Activated B cell treated with CpG ODN at 0.5 μM for 24 hours (primary cell): Measurements from ENCODE around the gene CADM1. TPM values are rescaled to one million over a fixed set of nuclear protein-coding genes. Genes with fewer than 3 reads are reported as not detected.

ENCODE experiments used
- ATAC-seq: fragments of 200-7000 bp; cut with Tn5 transposase; one replicate; pipeline ENCODE4 v1.10.0; 2021; ENCODE audit warnings: low read depth, mild to moderate bottlenecking, moderate library complexity
- CTCF ChIA-PET: fragments of 350-600 bp; sonication (Branson Sonifier 250); formaldehyde crosslinking; loops from one replicate; lab custom pipeline; 2021; ENCODE audit warnings: antibody characterized with exemption; lab: Charles Lee
- POLR2A ChIA-PET: fragments of 350-600 bp; sonication (Branson Sonifier 250); formaldehyde crosslinking; loops from one replicate; lab custom pipeline; 2021; ENCODE audit warnings: antibody characterized with exemption; lab: Charles Lee
- DNase-seq: peaks from one replicate; pipeline ENCODE4 v3.0.0; 2022
- H3K27ac Mint-ChIP-seq: one replicate; pipeline ENCODE4 v1.8.0; 2020; ENCODE audit warnings: mixed read lengths
- H3K27me3 Mint-ChIP-seq: one replicate; pipeline ENCODE4 v1.8.0; 2021; ENCODE audit warnings: mixed read lengths
- H3K36me3 Mint-ChIP-seq: one replicate; pipeline ENCODE4 v1.8.0; 2021; ENCODE audit warnings: low read depth, mixed read lengths
- H3K4me1 Mint-ChIP-seq: one replicate; pipeline ENCODE4 v1.8.0; 2021; ENCODE audit warnings: mixed read lengths
- H3K4me3 Mint-ChIP-seq: one replicate; pipeline ENCODE4 v1.8.0; 2020; ENCODE audit warnings: mild to moderate bottlenecking, mixed read lengths
- H3K9me3 Mint-ChIP-seq: one replicate; pipeline ENCODE4 v1.8.0; 2020; ENCODE audit warnings: mixed read lengths
- CTCF ChIP-seq: fragments of 200-600 bp; IDR thresholded peaks from one replicate; pipeline ENCODE4 v1.8.0; 2022; ENCODE audit warnings: antibody characterized with exemption, mild to moderate bottlenecking
- intact Hi-C: fragments of 100-400 bp; cut with micrococcal nuclease; formaldehyde crosslinking; loops from one replicate; pipeline ENCODE4 v1.15.1; 2024
- total RNA-seq: library from RNA; stranded (reverse); gene quantifications from 2 replicates; pipeline ENCODE4 v1.2.3, GENCODE V29; 2022

The CADM1 gene
- total RNA-seq, 1 donor from 2014 or later: 0.86 TPM

- no peak for DNase-seq
- no peaks in the 10 kb centered on the region for H3K9me3 Mint-ChIP-seq
- no peak overlapping the region for H3K27ac Mint-ChIP-seq
- ATAC-seq: no peak
- ChIA-PET CTCF (no interaction called here), POLR2A (no interaction called here)
- TF ChIP-seq CTCF: no peak
- H3K36me3 Mint-ChIP-seq: no peaks in the 10 kb centered on the region
- intact Hi-C loops: no loop called here
- no peaks in the 10 kb centered on the region for H3K4me1 Mint-ChIP-seq
- peaks cover 1% of the 10 kb centered on the region for H3K27me3 Mint-ChIP-seq
- H3K4me3 Mint-ChIP-seq: no peak overlapping the region
Measured at GRCh38 chr11:115207916-115208315, 296.3 kb downstream of the CADM1 start.

- no peak for TF ChIP-seq CTCF
- H3K9me3 Mint-ChIP-seq: no peaks in the 10 kb centered on the region
- H3K36me3 Mint-ChIP-seq: no peaks in the 10 kb centered on the region
- DNase-seq: no peak
- no peak for ATAC-seq
- no peak overlapping the region for H3K27ac Mint-ChIP-seq
- intact Hi-C loops: no loop called here
- no peak overlapping the region for H3K4me3 Mint-ChIP-seq
- ChIA-PET POLR2A (no interaction called here), CTCF (no interaction called here)
- H3K27me3 Mint-ChIP-seq: peaks cover 1% of the 10 kb centered on the region
- H3K4me1 Mint-ChIP-seq: no peaks in the 10 kb centered on the region
Measured at GRCh38 chr11:115207166-115207591, 297.0 kb downstream of the CADM1 start.

- CTCF ChIA-PET: no interaction called here
- H3K36me3 Mint-ChIP-seq: no peaks in the 10 kb centered on the region
- no peak for TF ChIP-seq CTCF
- ATAC-seq (no peak), DNase-seq (no peak)
- H3K4me3 Mint-ChIP-seq: no peak overlapping the region
- no peak overlapping the region for H3K27ac Mint-ChIP-seq
- H3K9me3 Mint-ChIP-seq: no peaks in the 10 kb centered on the region
- H3K27me3 Mint-ChIP-seq: peaks cover 1% of the 10 kb centered on the region
- intact Hi-C loops: no loop called here
- POLR2A ChIA-PET: no interaction called here
- H3K4me1 Mint-ChIP-seq: no peaks in the 10 kb centered on the region
Measured at GRCh38 chr11:115206365-115207022, 297.7 kb downstream of the CADM1 start.

GRCh38 chr11:115202900-115203552 lies 301.2 kb downstream of the CADM1 start:
- TF ChIP-seq CTCF: no peak
- CTCF ChIA-PET: no interaction called here
- ATAC-seq (no peak), DNase-seq (no peak)
- Mint-ChIP-seq H3K36me3 (no peaks in the 10 kb centered on the region), H3K4me1 (no peaks in the 10 kb centered on the region), H3K4me3 (no peak overlapping the region), H3K27ac (no peak overlapping the region), H3K27me3 (no peaks in the 10 kb centered on the region), H3K9me3 (no peaks in the 10 kb centered on the region)
- intact Hi-C loops: no loop called here
- POLR2A ChIA-PET: interaction anchor here (0.6 kb wide), 1 partner anchor 1213 kb away, joined by 3 read pairs; no protein-coding TSS in a partner anchor

- ChIA-PET CTCF (no interaction called here), POLR2A (no interaction called here)
- no peaks in the 10 kb centered on the region for H3K9me3 Mint-ChIP-seq
- no peak for DNase-seq
- no peaks in the 10 kb centered on the region for H3K4me1 Mint-ChIP-seq
- H3K27me3 Mint-ChIP-seq: no peaks in the 10 kb centered on the region
- H3K36me3 Mint-ChIP-seq: no peaks in the 10 kb centered on the region
- ATAC-seq: no peak
- H3K4me3 Mint-ChIP-seq: no peak overlapping the region
- intact Hi-C loops: no loop called here
- H3K27ac Mint-ChIP-seq: no peak overlapping the region
- no peak for TF ChIP-seq CTCF
Measured at GRCh38 chr11:115202074-115202473, 302.1 kb downstream of the CADM1 start.
